Activated T-cell treated with anti-CD3 and anti-CD28 coated beads for 48 hours (primary cell): ENCODE measurements around the gene WDFY4.

ENCODE experiments used
- DNase-seq: peaks from one replicate; pipeline ENCODE4 v3.0.0-alpha.2; 2020; ENCODE audit warnings: low read depth

Gene WDFY4

DNA sequence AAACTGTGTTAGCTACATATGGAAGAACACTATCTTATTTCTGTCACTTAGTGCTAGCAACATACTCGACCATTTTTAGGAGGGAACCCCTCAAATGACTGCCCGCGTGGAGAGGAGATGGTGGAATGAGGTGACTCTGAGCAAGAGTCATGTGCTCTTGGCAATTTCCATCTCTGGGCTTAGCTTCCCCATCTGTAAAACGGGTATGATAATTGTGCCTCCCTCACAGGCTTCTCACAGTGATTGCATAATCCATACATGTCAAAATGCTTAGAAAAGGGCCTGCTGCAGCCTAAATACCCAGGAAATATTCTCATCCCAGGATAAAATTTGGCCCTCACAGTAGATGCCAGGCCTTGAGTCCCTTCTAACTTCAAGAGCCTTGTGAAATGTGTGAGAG lies 86.6 kb downstream of the WDFY4 start:
- no peak for DNase-seq

GRCh38 chr10:48772059-48772458 lies 87.4 kb downstream of the WDFY4 start:
- no peak for DNase-seq

DNA sequence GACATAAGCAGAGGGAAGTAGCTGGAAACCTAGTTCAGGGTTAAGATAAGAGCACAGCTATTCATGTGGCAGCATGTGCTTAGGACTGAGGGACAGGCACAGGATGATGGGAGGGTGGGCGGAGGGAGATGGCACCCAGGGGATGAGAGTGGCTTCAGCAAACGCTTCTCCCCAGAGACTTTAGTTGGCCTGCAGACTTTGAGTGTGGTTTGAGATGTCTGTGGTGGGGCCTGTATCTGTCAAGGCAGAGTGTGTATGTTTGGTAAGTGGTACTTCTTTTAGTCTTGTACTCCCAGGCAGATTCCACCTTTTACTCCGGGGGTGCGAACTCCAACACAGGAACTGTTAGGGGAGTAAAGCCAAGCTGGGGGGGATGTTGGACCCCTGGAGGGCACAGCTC lies 88.9 kb downstream of the WDFY4 start:
- DNase-seq = no peak

GRCh38 chr10:48774416-48775205 lies 89.9 kb downstream of the WDFY4 start:
- DNase-seq = no peak

GRCh38 chr10:48775206-48775517 lies 90.5 kb downstream of the WDFY4 start:
- no peak for DNase-seq

DNA sequence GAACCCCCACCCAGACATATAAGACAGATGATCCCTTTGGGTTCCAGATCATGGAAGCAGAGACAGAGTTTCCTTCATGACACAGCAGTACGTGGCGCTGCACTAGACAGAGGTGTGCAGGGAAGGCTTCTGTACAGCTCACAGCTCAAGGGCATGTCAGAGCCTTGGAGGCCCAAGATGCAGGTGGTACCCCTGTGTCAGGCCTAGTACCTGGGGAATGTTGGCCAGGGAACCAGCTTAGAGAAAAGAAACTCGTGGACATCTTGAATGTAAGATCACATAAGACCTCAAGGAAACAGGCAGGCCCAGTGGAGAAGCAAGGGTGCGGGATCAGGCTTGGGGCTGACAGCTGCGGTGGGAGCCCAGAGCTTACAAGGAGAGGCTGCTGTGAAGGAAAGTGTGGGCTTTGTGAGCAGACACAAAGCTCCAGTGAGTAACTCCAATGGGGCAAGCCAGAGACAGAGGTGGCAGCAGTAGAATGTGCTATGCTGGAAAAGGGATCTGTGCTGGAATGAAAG lies 91.4 kb downstream of the WDFY4 start:
- no peak for DNase-seq

GRCh38 chr10:48776528-48776927 lies 91.9 kb downstream of the WDFY4 start:
- DNase-seq = no peak

DNA sequence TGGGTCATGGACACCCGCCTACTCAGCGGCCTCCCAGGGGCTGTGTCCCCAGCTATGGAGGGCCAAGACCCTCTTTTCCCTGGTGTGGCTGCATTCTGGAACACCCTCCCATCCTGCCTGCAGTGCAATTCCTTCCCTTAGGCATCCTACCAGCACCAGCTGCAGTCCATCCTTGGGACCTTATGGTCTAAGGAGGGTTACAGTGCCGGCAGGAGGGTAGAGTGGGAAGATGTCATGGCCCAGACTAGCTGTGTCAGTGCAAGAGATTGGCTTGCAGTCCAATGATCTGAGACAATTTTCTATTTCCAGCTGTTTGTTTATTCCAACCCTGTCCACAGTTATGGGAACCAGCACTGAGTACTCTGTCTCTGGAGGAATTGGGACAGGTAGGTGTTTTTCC lies 92.4 kb downstream of the WDFY4 start:
- no peak for DNase-seq

GRCh38 chr10:48778193-48778857 lies 93.7 kb downstream of the WDFY4 start:
- no peak for DNase-seq

- no peak for DNase-seq
Observed at GRCh38 chr10:48779077-48779476, 94.4 kb downstream of the WDFY4 start.

DNA sequence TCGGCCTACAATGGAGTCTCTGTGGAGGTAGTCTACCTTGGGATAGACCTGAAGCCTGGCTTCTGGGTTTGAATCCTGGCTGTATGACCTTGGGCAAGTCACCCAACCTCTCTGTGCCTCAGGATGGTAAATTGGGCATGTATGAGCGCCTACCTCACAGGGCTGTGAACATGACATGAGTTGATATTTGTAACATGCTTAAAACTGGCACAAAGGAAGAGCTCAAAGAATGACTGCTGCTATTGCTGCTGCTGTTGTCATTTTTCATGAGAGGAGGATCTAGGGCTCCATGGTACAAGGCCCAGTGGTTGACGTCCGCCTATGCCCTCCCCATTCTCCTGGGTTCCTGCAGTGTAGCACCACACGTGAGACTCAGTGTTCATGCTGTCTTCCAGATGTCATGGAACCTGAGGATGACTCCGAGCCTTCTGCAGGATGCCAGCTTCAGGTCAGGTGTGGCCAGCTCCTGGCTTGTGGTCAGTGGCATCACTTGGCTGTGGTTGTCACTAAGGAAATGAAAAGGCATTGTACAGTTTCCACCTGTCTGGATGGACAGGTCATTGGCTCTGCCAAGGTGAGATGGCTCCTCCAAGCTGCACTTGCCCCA lies 95.0 kb downstream of the WDFY4 start:
- no peak for DNase-seq

GRCh38 chr10:48780341-48780740 lies 95.7 kb downstream of the WDFY4 start:
- DNase-seq = no peak

DNA sequence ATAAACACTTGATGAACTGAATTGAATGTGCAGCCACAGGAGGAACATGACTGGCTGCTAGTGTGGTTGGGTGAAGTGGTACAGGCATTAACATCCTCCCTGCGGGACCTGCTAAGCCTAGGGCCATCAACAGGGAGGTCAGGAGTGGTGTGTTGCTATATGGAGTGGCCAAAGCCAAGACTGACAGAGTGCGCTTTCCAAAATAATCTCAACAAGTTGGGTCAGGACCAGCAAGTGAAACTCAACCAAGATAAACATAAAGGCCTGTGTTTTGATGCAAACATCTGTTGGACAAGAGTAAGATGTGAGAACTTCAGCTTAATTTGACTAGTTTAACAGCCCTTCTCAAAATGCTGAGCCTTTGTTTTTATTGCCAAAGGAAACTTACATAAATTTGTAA lies 97.7 kb downstream of the WDFY4 start:
- DNase-seq = no peak

- no peak for DNase-seq
Observed at GRCh38 chr10:48784031-48784430, 99.4 kb downstream of the WDFY4 start.

- no peak for DNase-seq
Observed at GRCh38 chr10:48785796-48786195, 101.1 kb downstream of the WDFY4 start.

- DNase-seq = no peak
Observed at GRCh38 chr10:48786606-48787282, 102.1 kb downstream of the WDFY4 start.

DNA sequence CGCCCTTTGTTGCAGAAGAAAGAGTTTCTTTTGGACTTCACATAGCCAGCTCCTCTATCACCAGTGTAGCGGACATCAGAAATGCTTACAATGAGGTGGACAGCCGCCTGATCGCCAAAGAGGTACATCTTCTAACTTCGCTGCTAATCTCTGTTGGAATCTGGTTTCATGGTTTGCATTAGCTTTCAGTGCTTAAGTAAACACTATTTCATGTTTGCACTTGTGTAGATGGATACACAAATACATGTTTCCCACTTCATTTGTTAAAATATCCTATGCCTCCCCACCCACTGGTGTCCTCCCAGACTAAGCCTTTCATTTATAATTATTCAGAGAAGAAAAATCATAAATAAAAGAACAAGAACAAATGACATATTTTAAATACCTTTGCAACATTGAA lies 103.9 kb downstream of the WDFY4 start:
- no peak for DNase-seq

DNA sequence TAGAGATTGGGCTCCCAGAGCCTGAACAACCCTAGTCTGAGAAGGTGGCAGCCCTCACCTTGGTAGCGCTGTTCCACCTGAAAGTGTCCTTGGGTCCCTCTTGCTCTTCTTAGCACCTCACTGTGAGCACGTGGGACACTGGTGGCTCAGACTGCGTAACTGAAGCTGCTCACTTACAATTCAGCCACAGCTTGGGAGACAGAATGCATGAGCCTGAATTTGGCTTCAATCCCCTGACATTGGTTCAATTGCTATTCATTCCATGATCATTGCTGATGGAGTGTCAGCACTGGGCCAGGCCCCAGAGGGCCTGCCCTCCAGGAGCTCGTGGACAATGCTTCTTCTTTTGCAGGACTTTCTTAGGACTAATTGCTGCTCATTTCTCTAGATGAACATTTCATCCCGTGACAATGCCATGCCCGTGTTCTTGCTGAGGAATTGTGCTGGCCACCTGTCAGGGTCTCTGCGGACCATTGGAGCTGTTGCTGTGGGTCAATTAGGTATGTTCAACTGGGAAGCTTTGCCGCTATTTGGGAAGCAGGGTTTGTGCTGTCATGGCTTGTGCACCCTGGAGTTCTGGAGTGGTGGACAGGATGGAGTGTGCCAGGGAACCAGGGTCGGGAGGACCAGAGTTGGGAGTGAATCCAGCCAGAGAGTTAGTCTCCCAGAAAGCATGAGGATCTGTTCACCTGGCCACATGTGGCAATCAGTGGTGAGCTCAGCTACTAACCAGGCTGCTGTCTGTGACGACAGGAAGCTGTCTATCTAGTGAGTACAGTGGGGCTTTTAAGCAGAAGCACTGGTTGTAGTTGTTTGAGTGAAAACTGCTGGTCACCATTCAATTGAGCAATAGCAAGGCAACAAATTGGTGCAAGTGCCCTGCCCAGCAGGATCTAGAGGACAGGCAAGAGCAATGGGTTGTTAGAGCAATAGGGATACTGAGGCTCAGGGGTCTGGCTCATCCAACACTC lies 105.1 kb downstream of the WDFY4 start:
- DNase-seq = no peak

DNA sequence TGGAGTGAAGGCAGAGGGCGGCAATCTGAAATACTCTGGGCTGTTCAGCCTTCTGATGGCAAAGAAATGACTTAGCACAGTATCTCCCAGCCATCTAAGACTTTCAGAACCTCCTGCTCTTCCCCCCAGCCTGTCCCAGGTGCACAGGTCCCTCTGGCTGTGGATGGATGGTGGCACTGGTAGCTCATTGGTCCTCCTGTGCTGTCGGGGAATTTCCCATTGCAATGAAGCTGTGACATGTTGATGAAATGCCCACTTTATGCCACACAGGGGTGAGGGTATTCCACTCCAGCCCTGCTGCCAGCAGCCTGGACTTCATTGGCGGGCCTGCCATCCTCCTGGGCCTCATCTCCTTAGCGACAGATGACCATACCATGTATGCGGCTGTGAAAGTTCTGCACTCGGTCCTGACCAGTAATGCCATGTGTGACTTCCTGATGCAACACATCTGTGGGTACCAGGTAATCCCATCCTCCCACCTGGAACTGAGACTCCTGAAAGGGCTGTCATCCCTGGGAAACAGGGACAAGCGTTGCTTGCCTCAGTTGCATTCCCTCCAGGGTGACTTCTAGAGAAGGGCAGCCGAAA lies 105.9 kb downstream of the WDFY4 start:
- DNase-seq = no peak

DNA sequence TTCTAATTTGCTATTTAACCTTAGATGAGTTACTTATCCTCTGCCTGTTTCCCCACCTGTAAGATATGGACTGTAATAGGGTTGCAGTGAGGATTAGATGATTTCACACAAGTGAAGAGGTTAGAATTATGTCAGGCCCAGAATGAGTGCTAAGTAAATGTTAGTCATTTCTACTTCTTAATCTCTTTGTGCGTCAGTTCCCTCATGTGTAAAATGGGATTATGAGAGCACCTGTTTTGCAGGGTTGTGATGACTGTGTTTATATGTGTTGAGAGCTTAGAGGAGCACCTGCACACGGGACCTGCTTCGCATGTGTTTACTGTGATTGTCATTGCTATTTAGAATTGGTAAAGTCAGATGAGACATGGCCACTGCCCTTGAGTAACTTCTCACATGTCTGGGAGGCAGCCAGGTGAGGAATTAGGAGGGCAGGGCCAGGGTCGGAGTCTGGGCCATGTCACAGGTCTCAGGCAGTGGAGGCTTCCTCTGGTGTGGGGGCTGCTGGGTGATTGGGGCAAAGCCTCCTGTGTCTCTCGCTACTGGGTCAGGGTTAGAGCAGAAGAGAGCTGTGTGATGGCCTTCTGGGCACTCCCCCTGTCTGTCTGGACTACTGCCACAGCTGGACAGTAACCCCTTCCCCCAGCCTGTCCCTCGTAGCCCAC lies 106.7 kb downstream of the WDFY4 start:
- no peak for DNase-seq

DNA sequence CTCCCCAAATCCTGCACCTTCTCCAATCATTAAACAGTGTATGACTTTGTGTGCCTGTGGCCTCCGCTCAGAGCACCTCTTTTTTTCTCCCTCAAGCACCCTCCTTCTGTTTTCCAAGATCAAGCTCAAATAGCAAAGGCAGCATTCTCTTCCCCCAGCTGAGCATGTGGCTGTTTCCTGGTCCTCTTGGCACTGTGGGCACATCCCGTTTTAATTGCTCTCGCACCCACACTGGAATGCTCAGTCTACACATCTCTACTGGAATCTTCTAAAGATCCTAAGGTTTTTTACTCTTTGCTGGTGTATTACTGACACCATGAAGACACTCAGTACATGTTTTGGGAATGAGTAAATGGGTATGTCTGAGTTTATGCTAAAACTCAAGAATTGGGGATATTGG lies 107.4 kb downstream of the WDFY4 start:
- DNase-seq = no peak
